ENCODE data around the gene RIN3. TPM values are rescaled to one million over a fixed set of nuclear protein-coding genes. Genes with fewer than 3 reads are reported as not detected.

Gene RIN3
- total RNA-seq, 1 experiment from 2014 or later: 14.8 TPM

DNA sequence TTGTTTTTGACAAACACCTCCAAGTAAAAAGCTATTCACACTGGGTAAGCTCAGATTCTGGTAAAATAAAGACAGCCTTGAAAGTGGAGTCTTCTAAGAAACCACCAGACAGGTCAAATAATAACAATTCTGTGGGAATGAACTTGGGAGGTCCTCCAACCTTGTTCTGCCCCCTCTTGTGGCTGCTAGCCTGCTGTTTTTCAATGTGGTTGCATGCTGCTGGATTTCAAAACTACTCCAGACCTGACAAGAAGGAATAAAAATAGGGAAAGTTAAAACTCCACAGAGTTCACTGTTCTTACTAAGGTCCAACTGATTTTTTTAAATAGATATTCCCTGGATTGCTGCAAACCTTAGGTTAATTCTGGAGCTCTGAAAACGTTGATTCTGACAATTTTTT lies 32.2 kb upstream of the RIN3 start:
- no peak overlapping the region for H2AFZ ChIP-seq
- ChIA-PET POLR2A (ENCODE audit: unreplicated experiment) (no interaction called here), CTCF (no interaction called here)
- H3K4me1 ChIP-seq (replicated peaks; ENCODE audit: insufficient read depth): no peaks in the 10 kb centered on the region
- no TSS peak for BruUV-seq (replicated peaks)
- no peak overlapping the region for H3K4me3 ChIP-seq
- no peak overlapping the region for H3K4me2 ChIP-seq
- no peaks in the 10 kb centered on the region for H3F3A ChIP-seq (ENCODE audit: insufficient read depth, low read depth)
- H3K27ac ChIP-seq: no peak overlapping the region
- no peak for TF ChIP-seq EZH2 (IDR thresholded peaks at IDR 0.05; ENCODE audit: low read depth)
- TF ChIP-seq, protein P1, sequence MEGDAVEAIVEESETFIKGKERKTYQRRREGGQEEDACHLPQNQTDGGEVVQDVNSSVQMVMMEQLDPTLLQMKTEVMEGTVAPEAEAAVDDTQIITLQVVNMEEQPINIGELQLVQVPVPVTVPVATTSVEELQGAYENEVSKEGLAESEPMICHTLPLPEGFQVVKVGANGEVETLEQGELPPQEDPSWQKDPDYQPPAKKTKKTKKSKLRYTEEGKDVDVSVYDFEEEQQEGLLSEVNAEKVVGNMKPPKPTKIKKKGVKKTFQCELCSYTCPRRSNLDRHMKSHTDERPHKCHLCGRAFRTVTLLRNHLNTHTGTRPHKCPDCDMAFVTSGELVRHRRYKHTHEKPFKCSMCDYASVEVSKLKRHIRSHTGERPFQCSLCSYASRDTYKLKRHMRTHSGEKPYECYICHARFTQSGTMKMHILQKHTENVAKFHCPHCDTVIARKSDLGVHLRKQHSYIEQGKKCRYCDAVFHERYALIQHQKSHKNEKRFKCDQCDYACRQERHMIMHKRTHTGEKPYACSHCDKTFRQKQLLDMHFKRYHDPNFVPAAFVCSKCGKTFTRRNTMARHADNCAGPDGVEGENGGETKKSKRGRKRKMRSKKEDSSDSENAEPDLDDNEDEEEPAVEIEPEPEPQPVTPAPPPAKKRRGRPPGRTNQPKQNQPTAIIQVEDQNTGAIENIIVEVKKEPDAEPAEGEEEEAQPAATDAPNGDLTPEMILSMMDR (conservative IDR thresholded peaks at IDR 0.05): no peak
- no peaks in the 10 kb centered on the region for H3K79me2 ChIP-seq (ENCODE audit: low read depth)
- H4K20me1 ChIP-seq (ENCODE audit: insufficient read depth): no peaks in the 10 kb centered on the region
- intact Hi-C loops (cut with micrococcal nuclease; ENCODE audit: unreplicated experiment): no loop called here
- no peaks in the 10 kb centered on the region for H3K9me2 ChIP-seq (ENCODE audit: insufficient read depth)
- H3K36me3 ChIP-seq (ENCODE audit: low read depth): no peaks in the 10 kb centered on the region
- H3K9me3 ChIP-seq (ENCODE audit: insufficient read depth, low read depth): no peaks in the 10 kb centered on the region
- no peak for DNase-seq
- H3K27me3 ChIP-seq (ENCODE audit: insufficient read depth, low read depth): no peaks in the 10 kb centered on the region

DNA sequence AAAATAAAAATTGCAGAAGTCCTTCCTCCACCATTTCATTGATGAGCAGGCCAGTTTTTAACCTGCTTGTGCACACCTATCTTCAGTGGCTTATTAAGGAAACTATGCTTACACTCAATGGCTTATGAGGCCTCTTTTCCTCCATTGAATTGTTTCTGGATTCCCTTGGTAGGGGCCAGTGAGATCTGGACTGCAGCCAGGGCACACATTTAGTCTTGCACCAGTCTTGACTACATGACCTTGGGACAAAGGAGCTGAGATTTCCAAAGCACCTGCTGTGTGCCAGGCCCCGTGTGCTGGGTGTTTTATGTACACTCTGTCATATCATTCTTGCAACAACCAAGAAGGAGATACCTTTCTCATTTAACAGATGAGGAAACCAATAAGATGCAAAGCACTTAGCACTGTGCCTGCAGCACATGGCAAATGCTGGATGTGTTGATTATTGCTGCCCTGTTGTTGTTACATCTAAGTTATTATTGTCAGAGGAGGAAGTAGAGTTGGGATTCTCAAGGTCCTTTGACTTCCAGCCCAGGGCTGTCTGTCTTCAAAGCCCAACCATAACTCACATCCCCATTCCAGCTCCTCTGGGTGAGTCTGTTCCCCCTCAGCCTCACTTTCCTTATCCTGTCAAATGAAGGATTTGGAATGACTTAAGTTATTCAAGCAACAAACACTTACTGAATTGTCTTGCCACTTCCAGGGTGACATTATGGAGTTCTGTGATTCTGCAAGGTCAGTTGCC lies 31.6 kb upstream of the RIN3 start:
- no peak overlapping the region for H3K27ac ChIP-seq

DNA sequence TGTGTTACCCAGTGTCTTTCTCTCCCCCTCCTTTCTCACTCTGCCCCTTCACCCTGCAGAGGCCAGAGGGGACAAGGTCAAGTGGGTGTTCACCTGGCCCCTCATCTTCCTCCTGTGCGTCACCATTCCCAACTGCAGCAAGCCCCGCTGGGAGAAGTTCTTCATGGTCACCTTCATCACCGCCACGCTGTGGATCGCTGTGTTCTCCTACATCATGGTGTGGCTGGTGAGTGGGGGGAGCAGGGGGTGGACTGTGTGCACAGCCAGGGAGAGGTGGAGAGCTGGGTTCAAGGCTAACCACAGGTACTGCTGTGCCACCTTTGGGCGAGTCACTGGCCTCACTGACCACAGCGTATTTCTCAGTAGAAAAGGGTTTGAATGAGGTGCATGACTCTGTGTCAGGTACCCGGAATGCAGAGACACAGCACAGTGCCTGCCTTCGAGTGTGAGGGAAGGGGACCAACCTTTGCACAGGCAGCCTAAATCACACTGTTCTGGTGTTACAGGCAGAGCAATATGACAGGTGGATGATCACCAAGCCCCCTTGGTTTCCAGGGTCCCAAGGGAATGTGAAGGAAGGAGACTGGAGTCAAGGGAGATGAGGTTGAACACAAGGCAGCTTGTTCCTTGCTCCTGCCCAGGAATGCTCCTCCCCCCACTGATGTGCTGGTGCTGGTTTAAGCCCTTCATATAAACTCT lies 30.8 kb upstream of the RIN3 start:
- Histone ChIP-seq H3K4me1 (replicated peaks; ENCODE audit: insufficient read depth) (no peaks in the 10 kb centered on the region), H3F3A (ENCODE audit: insufficient read depth, low read depth) (no peaks in the 10 kb centered on the region), H2AFZ (no peak overlapping the region), H3K4me2 (no peak overlapping the region), H3K36me3 (ENCODE audit: low read depth) (no peaks in the 10 kb centered on the region), H3K27me3 (ENCODE audit: insufficient read depth, low read depth) (no peaks in the 10 kb centered on the region), H3K9me3 (ENCODE audit: insufficient read depth, low read depth) (no peaks in the 10 kb centered on the region), H4K20me1 (ENCODE audit: insufficient read depth) (no peaks in the 10 kb centered on the region), H3K9me2 (ENCODE audit: insufficient read depth) (no peaks in the 10 kb centered on the region), H3K79me2 (ENCODE audit: low read depth) (no peaks in the 10 kb centered on the region), H3K27ac (no peak overlapping the region), H3K4me3 (no peak overlapping the region)
- intact Hi-C loops (cut with micrococcal nuclease; ENCODE audit: unreplicated experiment): no loop called here
- TF ChIP-seq EZH2 (IDR thresholded peaks at IDR 0.05; ENCODE audit: low read depth): no peak
- TF ChIP-seq, protein P1 (conservative IDR thresholded peaks at IDR 0.05): no peak
- no TSS peak for BruUV-seq (replicated peaks)
- ChIA-PET CTCF (no interaction called here), POLR2A (ENCODE audit: unreplicated experiment) (no interaction called here)
- no peak for DNase-seq

More for the DNA sequence above, 31.6 kb upstream of the RIN3 start:
- Histone ChIP-seq H3K4me3 (no peak overlapping the region), H3K4me1 (replicated peaks; ENCODE audit: insufficient read depth) (no peaks in the 10 kb centered on the region), H2AFZ (no peak overlapping the region), H3K9me2 (ENCODE audit: insufficient read depth) (no peaks in the 10 kb centered on the region), H3K9me3 (ENCODE audit: insufficient read depth, low read depth) (no peaks in the 10 kb centered on the region), H3K4me2 (no peak overlapping the region), H3K36me3 (ENCODE audit: low read depth) (no peaks in the 10 kb centered on the region), H4K20me1 (ENCODE audit: insufficient read depth) (no peaks in the 10 kb centered on the region), H3K27me3 (ENCODE audit: insufficient read depth, low read depth) (no peaks in the 10 kb centered on the region), H3F3A (ENCODE audit: insufficient read depth, low read depth) (no peaks in the 10 kb centered on the region), H3K79me2 (ENCODE audit: low read depth) (no peaks in the 10 kb centered on the region)
- DNase-seq: no peak
- BruUV-seq (replicated peaks): no TSS peak
- intact Hi-C loops (cut with micrococcal nuclease; ENCODE audit: unreplicated experiment): no loop called here
- CTCF ChIA-PET: no interaction called here
- POLR2A ChIA-PET (ENCODE audit: unreplicated experiment): no interaction called here
- no peak for TF ChIP-seq EZH2 (IDR thresholded peaks at IDR 0.05; ENCODE audit: low read depth)
- TF ChIP-seq, protein P1 (conservative IDR thresholded peaks at IDR 0.05): no peak
